NCI-H2081 treated with DMSO at 0.1 percent for 48 hours (cell line): ENCODE data around the gene KRTAP5-7.
"Not testable (repeated sequence)": the region's sequence is repeated elsewhere in the genome, so short reads cannot be mapped to it uniquely, and the experiment has no call there.

Source experiments
- DNase-seq: peaks from one replicate; lab custom pipeline; 2025; lab: John Stamatoyannopoulos, UW

Gene KRTAP5-7

DNA sequence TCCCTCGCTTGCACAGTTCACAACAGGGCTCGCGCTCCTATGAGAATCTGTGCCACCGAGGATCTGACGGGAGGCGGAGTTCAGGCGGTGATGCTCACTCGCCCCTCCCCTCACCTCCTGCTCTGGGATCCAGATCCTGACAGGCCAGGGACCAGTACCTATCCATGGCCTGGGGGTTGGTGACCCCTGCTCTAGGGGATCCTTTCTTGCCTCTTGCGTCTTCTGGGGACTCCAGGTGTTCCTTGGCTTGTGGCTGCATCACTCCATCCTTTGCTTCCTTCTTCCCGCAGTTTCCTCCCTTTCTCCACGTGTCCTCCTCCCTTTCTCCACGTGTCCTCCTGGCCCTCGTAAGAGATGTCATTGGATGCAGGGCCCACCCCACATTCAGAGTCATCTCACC, 30.6 kb upstream of the KRTAP5-7 start:
- DNase-seq = no peak

DNA sequence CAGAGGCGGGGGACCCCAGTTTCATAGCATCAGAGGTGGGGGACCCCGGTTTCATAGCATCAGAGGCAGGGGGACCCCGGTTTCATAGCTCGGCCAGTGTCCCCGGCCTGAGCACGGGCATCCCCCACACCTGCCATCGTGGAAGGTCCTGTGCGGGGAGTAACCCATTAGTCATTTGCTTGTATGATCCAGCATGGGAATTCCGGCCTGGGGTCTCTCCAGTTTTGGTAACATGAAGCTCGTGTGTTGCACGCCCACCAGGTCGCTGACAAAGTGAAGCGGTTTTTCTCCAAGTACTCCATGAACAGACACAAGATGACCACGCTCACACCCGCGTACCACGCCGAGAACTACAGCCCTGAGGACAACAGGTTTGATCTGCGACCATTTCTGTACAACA, 29.0 kb upstream of the KRTAP5-7 start:
- no peak for DNase-seq

DNA sequence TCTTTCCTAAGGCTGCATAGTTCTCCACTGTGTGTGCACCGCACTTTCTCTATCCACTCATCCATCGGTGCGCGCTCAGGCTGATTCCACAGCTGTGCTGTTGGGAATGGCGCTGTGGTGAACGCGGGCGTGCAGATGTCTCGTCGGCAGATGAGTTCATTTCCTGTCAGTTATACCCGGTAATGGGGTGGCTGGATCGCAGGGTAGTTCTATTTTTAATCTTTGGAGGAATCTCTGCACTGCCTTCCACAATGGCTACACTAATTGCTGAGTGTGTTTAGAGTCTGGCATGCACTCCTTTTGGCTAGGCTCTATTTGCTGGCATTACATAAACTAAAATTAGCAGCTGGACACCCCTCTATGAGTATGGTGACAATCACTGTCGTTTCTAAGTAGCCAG, 27.9 kb upstream of the KRTAP5-7 start:
- DNase-seq = no peak

DNA sequence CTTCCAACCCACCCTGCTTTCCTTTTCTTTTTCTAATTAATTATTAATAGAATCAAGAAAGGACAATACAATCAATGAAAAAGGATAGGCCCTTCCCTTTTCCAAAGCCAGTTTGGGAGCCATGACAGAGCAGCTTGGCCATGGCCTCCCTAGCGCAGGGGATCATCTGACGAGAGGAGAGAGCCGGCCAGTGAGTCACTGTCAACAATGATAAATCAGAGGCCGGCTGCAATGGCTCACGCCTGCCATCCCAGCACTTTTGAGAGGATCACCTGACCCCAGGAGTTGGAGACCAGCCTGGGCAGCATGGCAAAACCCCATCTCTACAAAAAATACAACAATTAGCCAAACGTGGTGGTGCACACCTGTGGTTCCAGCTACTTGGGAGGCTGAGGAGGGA, 27.5 kb upstream of the KRTAP5-7 start:
- no peak for DNase-seq

DNA sequence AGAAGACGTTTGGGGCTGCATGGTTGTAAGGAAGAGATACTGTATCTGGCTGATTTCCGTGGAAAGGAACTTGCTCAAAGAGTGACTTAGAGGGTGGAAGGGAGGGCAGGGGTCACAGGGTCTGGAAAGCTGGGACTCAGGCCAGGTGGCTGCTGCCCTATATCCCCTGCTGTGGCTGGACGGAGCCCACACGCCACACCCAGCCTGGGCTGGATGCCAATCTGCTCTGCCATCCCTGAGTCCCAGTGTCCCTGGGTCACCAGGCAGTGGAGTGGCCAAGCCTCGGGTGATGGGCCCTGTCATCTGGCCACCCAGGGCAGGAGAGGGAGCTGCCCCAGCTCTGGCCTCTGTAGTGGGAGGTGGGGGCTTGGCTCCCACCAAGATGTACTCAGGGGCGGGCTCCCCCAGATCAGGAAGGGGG, 26.5 kb upstream of the KRTAP5-7 start:
- no peak for DNase-seq

DNA sequence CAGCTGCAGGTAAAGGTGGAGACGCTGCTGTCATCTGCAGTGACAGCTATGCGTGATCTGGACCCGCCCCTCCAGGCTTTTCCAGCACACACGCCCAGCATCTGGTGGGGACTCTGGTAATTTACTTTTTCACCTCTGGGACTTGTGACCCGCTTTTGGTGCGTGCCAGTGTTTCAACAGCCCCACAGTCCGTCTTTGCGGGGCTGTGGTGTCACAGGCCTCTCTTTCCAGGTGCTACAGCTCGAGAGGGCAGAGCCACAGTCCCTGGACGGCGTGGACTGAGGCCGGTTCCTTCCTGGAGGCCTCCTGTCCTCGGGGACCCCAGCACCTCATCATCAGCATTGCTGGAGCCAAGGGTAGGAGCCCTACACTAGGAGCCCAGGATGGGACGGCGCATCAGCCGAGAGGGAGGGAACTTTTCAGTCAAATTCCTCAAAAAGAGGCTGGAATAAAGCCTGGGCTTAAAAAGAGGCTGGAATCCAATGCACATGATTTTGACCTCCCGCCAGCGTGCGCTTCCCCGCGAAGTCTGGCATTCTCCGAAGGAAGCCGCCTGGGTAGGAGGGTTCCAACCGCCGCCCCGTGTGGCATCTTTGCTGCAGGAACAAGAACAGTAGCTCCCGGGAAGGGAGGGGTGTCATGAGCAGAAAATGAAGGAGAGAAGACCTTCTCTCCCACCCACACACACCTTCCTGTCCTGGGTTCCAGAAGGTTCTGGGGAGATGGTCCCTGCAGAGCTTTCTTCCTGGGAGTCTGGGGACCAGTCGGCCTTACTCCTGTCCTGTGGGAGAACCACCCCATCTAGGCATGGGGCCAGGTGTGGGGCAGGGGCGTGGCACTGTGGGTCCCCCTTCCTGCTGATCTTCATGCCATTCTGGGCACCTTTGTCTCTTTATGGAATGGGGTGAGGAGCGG, 25.7 kb upstream of the KRTAP5-7 start:
- no peak for DNase-seq

DNA sequence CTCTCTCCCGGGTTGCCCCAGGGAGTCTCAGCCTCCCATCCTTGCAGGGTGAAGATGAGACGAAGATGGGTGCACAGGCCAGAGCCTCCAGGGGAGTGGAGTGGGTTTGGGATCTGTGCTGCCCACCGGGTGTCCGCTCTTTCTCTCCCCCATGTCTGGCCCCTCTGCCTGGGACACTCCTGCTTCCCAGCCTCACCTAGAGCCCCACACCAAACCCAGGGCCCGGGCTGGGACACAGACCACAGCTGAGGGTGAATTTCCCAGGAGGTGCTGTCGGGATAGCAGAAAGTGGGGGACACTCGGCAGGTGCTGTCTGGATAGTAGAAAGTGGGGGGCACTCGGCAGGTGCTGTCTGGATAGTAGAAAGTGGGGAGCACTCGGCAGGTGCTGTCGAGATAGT, 25.0 kb upstream of the KRTAP5-7 start:
- DNase-seq = no peak

DNA sequence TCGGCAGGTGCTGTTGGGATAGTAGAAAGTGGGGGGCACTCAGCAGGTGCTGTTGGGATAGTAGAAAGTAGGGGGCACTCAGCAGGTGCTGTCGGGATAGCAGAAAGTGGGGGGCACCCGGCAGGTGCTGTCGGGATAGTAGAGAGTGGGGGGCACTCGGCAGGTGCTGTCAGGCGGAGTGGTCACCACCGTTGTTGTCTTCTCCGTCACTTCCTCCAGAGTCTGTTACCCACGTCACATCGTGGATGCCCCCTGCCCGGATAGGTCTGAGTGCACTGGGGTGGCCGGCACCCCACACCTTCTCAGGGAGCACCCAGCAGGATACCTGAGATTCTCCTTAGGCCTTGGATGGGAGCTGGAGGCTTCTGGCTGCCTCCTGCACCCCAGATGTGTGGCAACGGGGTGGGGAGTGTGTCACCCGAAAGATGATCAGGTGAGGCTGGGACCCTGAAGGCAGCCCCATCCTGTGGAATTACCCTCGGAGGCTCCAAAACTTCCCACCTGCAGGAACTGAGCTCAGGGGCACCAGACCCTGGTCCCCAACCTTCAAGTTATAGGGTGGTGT, 24.1 kb upstream of the KRTAP5-7 start:
- DNase-seq = no peak

DNA sequence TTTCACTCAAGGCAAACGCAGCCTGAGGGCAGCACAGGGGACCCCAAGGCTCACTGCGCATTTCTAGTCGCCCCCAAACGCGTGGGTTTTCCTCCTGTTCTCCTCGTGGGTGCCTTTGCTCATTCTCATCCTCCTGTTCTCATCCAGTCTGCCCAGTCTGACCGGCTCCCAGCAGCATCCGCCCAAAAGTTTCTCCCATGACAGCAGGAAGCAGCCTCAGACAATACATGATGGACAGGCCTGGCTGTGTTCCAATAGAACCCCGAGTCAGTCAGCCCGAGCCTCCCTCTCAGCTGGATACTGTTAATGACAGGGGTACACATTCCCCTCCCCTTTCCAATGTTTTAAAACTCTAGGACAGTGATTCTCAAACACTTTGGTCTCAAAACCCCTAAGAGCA, 22.5 kb upstream of the KRTAP5-7 start:
- DNase-seq = no peak

DNA sequence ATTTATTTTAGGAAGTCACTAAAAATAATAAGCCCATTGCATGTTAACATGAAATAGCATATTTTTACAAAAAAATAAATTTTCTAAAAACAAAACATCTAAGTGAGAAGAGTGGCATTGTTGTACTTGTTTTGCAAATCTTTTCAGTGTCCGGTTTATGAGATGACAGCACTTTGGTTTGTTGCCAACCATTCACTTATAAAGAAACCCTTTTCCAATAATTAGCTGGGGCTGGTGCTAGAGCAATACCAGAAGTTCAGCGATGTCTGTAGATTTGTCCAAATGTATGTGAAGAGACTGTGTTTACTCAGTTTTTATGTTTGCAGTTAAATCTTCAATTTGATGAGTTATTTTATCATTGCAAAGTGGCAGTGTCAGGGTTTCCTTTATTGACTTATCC, 22.1 kb upstream of the KRTAP5-7 start:
- DNase-seq = no peak

DNA sequence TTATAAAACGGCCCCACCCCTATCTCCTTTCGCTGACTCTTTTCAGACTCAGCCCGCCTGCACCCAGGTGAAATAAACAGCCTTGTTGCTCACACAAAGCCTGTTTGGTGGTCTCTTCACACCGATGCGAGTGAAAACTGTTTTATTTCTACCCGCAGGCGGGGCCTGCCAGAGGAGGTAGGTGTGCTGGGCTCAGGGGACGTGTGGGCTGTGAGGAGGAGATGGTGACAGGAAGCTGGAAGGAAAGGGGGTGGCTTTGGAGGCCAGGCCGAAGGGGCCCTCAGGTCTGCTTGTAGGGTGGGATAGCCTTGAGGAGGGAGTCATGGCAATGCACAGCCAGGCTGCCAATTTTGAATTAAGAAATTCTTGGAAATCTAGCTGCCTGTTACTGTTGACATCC, 21.3 kb upstream of the KRTAP5-7 start:
- DNase-seq = no peak

DNA sequence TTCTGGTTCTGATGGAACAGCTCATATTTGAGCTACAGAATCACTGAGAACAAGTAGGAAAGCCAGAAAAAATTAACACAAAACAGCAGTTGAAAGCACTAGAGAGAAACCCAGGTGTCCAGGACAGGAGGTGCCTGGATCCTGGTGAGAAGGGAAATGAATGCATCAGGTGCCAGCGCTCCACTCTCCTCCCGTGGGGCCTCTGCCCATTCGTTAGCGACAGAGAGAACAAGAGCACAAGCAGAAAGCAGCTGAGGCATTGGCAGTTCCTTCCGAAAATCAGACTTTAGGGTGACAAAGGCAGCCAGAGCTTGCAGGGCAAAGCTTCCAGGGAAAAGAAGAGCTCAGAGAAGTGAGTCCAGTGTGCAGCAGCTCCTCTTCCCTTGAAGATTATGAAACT, 20.0 kb upstream of the KRTAP5-7 start:
- no peak for DNase-seq

DNA sequence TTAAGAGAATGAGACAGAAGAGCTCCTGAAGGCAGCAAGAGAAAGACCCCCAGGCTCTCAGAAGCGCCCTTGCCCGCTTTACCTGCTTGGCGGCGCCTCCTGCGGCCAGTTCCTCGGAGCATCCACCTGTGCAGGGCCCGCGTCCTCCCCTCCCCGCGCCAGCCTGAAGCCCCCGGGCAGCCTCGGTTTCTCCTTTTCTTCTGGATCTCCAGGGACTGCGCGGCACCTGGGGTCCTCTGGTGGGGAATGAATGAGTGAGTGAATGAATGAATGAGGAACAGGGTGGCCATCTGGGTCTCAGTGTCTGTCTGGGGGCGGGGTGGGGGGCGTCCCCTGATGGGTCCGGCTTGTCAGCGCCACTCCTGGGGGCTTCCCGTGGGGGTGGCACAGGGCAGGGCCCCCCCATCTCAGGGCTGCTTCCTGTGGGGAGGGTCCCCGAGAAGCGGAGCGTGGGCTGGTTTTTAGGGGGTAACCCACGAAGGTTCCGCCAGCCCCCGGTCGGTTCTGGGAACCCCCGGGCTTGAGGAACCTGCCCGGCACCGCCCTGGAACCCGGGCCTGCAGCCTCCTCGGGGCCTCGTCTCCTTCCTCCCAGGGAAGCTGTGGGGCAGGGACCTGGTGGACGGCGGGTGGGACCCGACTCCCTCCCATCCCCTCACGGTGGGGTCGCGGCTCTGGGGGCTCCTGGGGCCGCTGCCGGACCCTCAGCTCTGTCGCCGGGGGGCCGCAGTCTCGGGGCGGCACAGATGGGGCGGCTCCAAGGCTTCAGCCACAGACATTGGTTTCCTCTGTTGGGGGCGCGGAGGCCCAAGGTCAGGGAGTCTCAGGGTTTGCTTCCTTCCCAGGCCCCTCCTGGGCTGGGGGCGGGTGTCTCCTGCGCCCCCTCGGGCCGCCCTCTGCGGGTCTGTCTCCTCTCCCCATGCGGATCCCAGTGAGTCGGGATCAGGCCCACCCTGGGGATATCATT, 8.3 kb upstream of the KRTAP5-7 start:
- no peak for DNase-seq

DNA sequence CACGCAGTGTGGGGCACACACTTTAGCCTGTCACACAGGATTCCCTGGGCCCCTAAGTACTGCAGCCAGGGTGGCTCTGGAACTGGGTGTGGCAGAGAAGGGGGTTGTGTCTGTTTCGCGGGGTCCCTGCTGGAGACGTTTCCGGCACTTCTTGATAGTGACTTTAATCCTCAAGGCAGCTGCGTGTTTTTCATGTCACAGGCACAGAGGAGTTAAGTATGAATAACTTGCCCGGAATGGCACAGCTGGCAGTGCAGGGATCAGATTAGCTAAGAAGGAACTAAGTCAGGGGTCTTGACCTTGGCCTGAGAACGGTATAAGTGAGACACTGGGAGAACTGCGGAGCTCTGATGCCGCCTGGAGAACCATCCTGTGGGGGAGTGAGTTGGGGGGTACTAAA, 7.5 kb upstream of the KRTAP5-7 start:
- no peak for DNase-seq

DNA sequence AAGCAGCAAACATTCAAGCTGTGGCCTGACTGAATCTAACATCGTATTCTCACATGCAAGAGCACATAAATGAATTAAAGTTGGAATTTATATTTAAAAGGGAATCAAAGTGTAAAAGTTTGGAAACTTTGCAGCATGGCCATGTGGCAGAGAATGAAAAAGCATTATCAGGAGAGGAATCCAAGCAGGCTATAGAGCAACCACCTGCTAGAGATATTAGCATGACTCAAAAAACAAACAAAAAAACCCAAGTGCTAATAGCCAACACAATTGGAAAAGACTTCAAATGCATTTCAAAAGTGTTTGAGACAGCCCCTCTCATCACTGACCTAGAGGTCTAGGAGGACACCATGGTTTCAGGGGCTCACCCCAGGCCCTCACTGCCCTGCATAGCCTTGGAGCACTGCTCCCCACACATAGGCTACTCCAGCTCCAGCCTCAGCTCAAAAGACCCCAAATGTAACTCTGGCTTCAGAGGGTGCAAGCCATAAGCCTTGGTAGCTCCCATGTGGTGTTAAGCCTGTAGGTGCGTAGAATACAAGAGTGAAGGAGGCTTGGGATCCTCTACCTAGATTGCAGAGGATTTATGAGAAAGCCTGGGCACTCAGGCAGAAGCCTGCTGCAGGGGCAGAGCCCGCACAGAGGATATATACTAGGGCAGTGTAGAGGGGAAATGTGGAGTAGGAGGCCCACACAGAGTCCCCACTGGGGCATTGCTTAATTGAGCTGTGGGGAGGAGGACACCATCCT, 1.7 kb upstream of the KRTAP5-7 start:
- DNase-seq = no peak

DNA sequence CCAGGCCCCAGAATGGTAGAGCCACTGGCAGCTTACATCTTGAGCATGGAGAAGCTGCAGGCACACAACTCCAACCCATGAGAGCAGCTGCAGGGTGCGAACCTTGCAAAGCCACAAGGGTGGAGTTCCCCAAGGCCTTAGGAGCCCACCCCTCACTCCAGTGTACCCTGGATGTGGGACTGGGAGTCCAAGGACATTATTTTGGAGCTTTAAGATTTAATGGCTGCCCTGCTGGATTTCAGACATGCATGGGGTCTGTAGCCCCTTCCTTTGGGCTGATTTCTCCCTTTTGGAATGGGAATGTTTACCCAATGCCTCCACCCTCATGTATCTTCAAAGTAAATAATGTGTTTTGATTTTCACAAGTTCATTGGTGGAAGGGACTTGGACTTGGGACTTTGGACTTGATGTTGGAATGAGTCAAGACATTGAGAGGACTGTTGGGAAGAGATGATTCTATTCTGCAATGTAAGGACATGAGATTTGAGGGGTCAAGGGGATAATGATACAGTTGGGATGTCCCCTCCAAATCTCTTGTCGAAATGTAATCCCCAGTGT, 1.1 kb upstream of the KRTAP5-7 start:
- DNase-seq = no peak

DNA sequence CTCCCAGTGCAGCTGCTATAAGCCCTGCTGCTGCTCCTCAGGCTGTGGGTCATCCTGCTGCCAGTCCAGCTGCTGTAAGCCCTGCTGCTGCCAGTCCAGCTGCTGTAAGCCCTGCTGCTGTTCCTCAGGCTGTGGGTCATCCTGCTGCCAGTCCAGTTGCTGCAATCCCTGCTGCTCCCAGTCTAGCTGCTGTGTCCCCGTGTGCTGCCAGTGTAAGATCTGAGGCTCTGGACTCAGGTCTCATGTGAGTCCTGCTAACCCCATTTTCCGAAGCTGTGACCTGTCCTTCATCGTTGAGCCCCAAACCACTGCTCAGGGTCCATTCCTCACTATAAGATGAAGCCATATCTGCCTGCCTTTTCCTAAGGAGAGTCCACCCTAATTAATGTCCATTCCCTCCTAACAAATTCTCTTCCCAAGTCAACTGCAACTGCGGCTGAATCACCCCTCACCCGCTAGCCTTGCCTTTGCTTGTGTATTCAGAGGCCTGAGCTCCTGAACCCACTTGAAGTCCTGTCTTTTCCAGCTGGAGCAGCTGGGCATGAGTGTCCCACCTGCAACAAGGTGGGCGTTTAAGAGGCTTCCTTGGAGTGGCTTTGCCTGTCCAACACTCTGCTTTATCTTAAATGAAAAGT, 626 bp downstream of the KRTAP5-7 start:
- DNase-seq = no peak

DNA sequence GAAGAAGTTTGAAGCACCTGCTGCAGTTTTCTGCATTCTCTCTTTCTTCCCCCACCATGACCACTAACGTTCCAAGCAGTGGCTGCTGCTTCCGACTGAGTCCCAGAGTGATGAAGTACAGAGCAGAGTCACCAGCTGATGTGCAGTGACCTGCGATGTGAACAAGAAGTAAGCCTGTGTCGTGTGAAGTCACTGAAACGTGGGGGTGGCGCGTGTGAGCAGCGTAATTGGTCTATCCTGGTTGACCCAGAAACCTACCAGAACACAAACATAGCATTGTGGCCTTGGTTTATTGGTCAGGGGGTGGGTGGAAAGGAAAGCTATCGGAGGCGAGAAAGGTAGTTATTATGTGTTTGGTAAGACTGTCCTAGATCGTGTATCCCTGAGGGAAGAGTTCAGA, 3.5 kb downstream of the KRTAP5-7 start:
- no peak for DNase-seq

DNA sequence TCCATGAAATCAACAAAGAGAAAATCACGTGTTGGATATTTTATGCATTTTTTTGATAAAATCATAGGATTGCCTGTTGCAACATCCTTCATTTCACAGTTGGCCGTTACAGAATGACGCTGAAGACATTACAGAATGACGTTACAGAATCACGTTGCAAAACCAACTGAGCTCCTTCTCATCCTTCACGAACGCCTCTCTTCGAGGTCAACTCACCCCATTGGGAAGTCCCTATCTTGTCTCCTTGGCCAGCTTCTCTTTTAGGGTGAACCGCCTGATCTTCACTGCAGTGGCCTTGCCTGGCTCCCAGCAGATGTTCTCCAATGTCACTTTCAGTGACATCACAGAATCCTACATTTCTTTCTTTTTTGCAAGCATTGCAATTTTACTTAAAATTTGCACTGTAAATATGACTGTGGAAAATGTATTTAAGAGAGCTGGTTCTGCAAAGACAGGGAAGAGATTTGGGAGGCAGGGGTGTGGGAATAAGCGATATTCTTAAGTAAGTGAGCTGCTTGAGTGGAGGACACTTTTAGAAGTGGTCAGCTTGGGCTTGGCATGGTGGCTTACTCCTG, 5.1 kb downstream of the KRTAP5-7 start:
- DNase-seq = no peak

DNA sequence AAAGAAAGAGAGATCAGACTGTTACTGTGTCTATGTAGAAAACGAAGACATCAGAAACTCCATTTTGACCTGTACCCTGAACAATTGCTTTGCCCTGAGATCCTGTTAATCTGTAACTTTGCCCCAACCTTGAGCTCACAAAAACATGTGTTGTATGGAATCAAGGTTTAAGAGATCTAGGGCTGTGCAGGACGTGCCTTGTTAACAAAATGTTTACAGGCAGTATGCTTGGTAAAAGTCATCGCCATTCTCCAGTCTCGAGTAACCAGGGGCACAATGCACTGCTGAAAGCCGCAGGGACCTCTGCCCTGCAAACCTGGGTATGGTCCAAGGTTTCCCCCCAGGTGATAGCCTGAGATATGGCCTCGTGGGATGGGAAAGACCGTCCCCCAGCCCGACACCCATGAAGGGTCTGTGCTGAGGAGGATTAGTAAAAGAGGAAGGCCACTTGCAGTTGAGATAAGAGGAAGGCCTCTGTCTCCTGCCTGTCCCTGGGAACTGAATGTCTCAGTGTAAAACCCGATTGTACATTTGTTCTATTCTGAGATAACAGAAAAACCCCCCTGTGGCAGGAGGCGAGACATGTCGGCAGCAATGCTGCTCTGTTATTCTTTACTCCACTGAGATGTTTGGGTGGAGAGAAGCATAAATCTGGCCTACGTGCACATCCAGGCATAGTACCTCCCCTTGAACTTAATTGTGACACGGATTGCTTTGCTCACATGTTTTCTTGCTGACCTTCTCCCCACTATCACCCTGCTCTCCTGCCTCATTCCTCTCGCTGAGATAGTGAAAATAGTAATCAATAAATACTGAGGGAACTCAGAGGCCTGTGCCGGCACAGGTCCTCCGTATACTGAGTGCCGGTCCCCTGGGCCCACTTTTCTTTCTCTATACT, 7.9 kb downstream of the KRTAP5-7 start:
- DNase-seq = not testable (repeated sequence)
